Uterus (tissue), 2 donors: ENCODE measurements around the gene LSAMP.

Experiments used
- CTCF ChIP-seq, 4 experiments: fragments of 200-600 bp in 2 of 4; fragments of 450-650 bp in 2 of 4; sonication (generic) in 2 of 4; IDR thresholded peaks; one replicate each; pipeline ENCODE4 v1.5.1; 2016 to 2019; ENCODE audit warnings: antibody characterized with exemption in 4 of 4, mild to moderate bottlenecking in 2 of 4, moderate library complexity in 1 of 4
- POLR2A ChIP-seq, 2 donors: fragments of 450-650 bp; IDR thresholded peaks; one replicate each; pipeline ENCODE4 v1.6.1; 2016; ENCODE audit warnings: antibody characterized with exemption in 2 of 2, mild to moderate bottlenecking in 1 of 2, moderate library complexity in 1 of 2

- no peak for TF ChIP-seq CTCF (IDR thresholded peaks at IDR 0.05)
- TF ChIP-seq POLR2A (IDR thresholded peaks at IDR 0.05), result no peak
Observed at GRCh38 chr3:116019254-116019763, 426.0 kb downstream of the LSAMP start.
